SJCRH30 (cell line): ENCODE measurements around the gene LGALS7B. TPM values are rescaled to one million over a fixed set of nuclear protein-coding genes. Genes with fewer than 3 reads are reported as not detected.
A peak's percentile ranks its signal among the peaks of the same experiment; 100 is the strongest.
"Not testable (repeated sequence)": the region's sequence is repeated elsewhere in the genome, so short reads cannot be mapped to it uniquely, and the experiment has no call there.

Experiments
- DNase-seq, 2 experiments: peaks; one replicate each; pipeline ENCODE4 v3.0.0-alpha.2; 2015 to 2020
- H3K27ac ChIP-seq: fragments of 250-450 bp; sonication (Bioruptor Pico); 2 replicates; pipeline ENCODE4 v1.5.1; 2020; ENCODE audit warnings: mild to moderate bottlenecking, moderate library complexity
- H3K27me3 ChIP-seq: fragments of 250-450 bp; sonication (Bioruptor Pico); 2 replicates; pipeline ENCODE4 v1.5.1; 2020; ENCODE audit warnings: mild to moderate bottlenecking, moderate library complexity
- H3K36me3 ChIP-seq: fragments of 250-450 bp; sonication (Bioruptor Pico); 2 replicates; pipeline ENCODE4 v1.5.1; 2020; ENCODE audit warnings: mild to moderate bottlenecking, moderate library complexity
- H3K4me1 ChIP-seq: fragments of 250-450 bp; sonication (Bioruptor Pico); 2 replicates; pipeline ENCODE4 v1.5.1; 2020; ENCODE audit warnings: mild to moderate bottlenecking, moderate library complexity
- H3K4me3 ChIP-seq: fragments of 250-450 bp; sonication (Bioruptor Pico); 2 replicates; pipeline ENCODE4 v1.5.1; 2020; ENCODE audit warnings: mild to moderate bottlenecking, moderate library complexity
- H3K9me3 ChIP-seq: fragments of 250-450 bp; sonication (Bioruptor Pico); replicated peaks from 2 replicates; pipeline ENCODE4 v1.5.1; 2020; ENCODE audit warnings: mild to moderate bottlenecking, moderate library complexity
- total RNA-seq: library from RNA; depleted of rRNA; stranded (reverse); fragments of >200 nt; shearing (Covaris generic); gene quantifications from 2 replicates; pipeline ENCODE4 v1.2.3, GENCODE V29; 2014; rRNA removed

The LGALS7B gene
- total RNA-seq: not detected in 2 replicates

- Histone ChIP-seq H3K4me1 (no peaks in the 10 kb centered on the region), H3K4me3 (peak within 1 kb of the TSS; percentile 26), H3K27me3 (no peaks in the 10 kb centered on the region), H3K9me3 (no peaks in the 10 kb centered on the region), H3K36me3 (no peaks in the 10 kb centered on the region), H3K27ac (no peak within 1 kb of the TSS)
- DNase-seq: peak in 1 of 2 experiments; percentile 31
These were observed at the start of gene LGALS7B for GRCh38 chr19:38788478-38789243. Gene LGALS7B, plus strand, starts transcription at chr19:38789200. Its CDS starts 27 bp downstream, at chr19:38789227.

GRCh38 chr19:38739440-38740256 is 49.4 kb upstream of the LGALS7B start:
- Histone ChIP-seq H3K27ac (no peak overlapping the region), H3K9me3 (no peaks in the 10 kb centered on the region), H3K4me1 (peaks cover 4% of the 10 kb centered on the region), H3K27me3 (no peaks in the 10 kb centered on the region), H3K36me3 (no peaks in the 10 kb centered on the region), H3K4me3 (no peak overlapping the region)
- no peak for DNase-seq

GRCh38 chr19:38740257-38740592 is 48.8 kb upstream of the LGALS7B start:
- Histone ChIP-seq H3K27me3 (no peaks in the 10 kb centered on the region), H3K9me3 (no peaks in the 10 kb centered on the region), H3K4me1 (no peaks in the 10 kb centered on the region; the same call in 1 of the 2 replicates), H3K4me3 (no peak overlapping the region), H3K27ac (no peak overlapping the region), H3K36me3 (no peaks in the 10 kb centered on the region)
- no peak for DNase-seq

- Histone ChIP-seq H3K4me1 (no peaks in the 10 kb centered on the region), H3K9me3 (no peaks in the 10 kb centered on the region), H3K27ac (no peak overlapping the region), H3K4me3 (no peak overlapping the region), H3K36me3 (no peaks in the 10 kb centered on the region), H3K27me3 (no peaks in the 10 kb centered on the region)
- DNase-seq: no peak
These were observed 48.1 kb upstream of the LGALS7B start for GRCh38 chr19:38740932-38741331.

GRCh38 chr19:38741670-38742069 is 47.3 kb upstream of the LGALS7B start:
- H3K4me3 ChIP-seq: no peak overlapping the region
- no peaks in the 10 kb centered on the region for H3K27me3 ChIP-seq
- H3K36me3 ChIP-seq: no peaks in the 10 kb centered on the region
- H3K9me3 ChIP-seq: no peaks in the 10 kb centered on the region
- H3K27ac ChIP-seq: no peak overlapping the region
- H3K4me1 ChIP-seq: no peaks in the 10 kb centered on the region
- DNase-seq: peak in 1 of 2 experiments; percentile 3

- no peak overlapping the region for H3K27ac ChIP-seq
- no peaks in the 10 kb centered on the region for H3K36me3 ChIP-seq
- H3K4me3 ChIP-seq: no peak overlapping the region
- H3K4me1 ChIP-seq: no peaks in the 10 kb centered on the region
- no peaks in the 10 kb centered on the region for H3K27me3 ChIP-seq
- no peak for DNase-seq
- H3K9me3 ChIP-seq: no peaks in the 10 kb centered on the region
These were observed 46.7 kb upstream of the LGALS7B start for GRCh38 chr19:38742296-38742695.

- H3K9me3 ChIP-seq: no peaks in the 10 kb centered on the region
- no peak for DNase-seq
- no peaks in the 10 kb centered on the region for H3K4me1 ChIP-seq
- H3K36me3 ChIP-seq: no peaks in the 10 kb centered on the region
- no peak overlapping the region for H3K4me3 ChIP-seq
- H3K27ac ChIP-seq: no peak overlapping the region
- no peaks in the 10 kb centered on the region for H3K27me3 ChIP-seq
These were observed 46.1 kb upstream of the LGALS7B start for GRCh38 chr19:38742906-38743305.

- H3K4me3 ChIP-seq: no peak overlapping the region
- no peaks in the 10 kb centered on the region for H3K9me3 ChIP-seq
- DNase-seq: peak in 1 of 2 experiments; percentile 5
- no peaks in the 10 kb centered on the region for H3K27me3 ChIP-seq
- no peaks in the 10 kb centered on the region for H3K4me1 ChIP-seq
- H3K27ac ChIP-seq: no peak overlapping the region
- no peaks in the 10 kb centered on the region for H3K36me3 ChIP-seq
These were observed 45.4 kb upstream of the LGALS7B start for GRCh38 chr19:38743394-38744297.

- H3K27ac ChIP-seq: no peak within 1 kb of the TSS
- no peak within 1 kb of the TSS for H3K4me3 ChIP-seq
- H3K27me3 ChIP-seq: no peaks in the 10 kb centered on the region
- H3K4me1 ChIP-seq: no peaks in the 10 kb centered on the region
- no peak for DNase-seq
- H3K9me3 ChIP-seq: no peaks in the 10 kb centered on the region
- no peaks in the 10 kb centered on the region for H3K36me3 ChIP-seq
These were observed 44.7 kb upstream of the LGALS7B start, which contains the start of gene CAPN12 for GRCh38 chr19:38744298-38744681. Gene CAPN12, minus strand, starts transcription at chr19:38744474. Its CDS starts 309 bp downstream, at chr19:38744165.

- Histone ChIP-seq H3K36me3 (no peaks in the 10 kb centered on the region), H3K4me3 (no peak overlapping the region), H3K4me1 (no peaks in the 10 kb centered on the region), H3K9me3 (no peaks in the 10 kb centered on the region), H3K27me3 (no peaks in the 10 kb centered on the region), H3K27ac (no peak overlapping the region)
- no peak for DNase-seq
These were observed 44.1 kb upstream of the LGALS7B start for GRCh38 chr19:38744874-38745273.

- Histone ChIP-seq H3K4me1 (no peaks in the 10 kb centered on the region), H3K27me3 (no peaks in the 10 kb centered on the region), H3K27ac (no peak overlapping the region), H3K9me3 (no peaks in the 10 kb centered on the region), H3K36me3 (no peaks in the 10 kb centered on the region), H3K4me3 (no peak overlapping the region)
- DNase-seq: peak in 1 of 2 experiments; percentile 8
These were observed 43.7 kb upstream of the LGALS7B start for GRCh38 chr19:38745316-38745715.

GRCh38 chr19:38753783-38754182 is 35.2 kb upstream of the LGALS7B start:
- H3K27me3 ChIP-seq, H3K27ac ChIP-seq, H3K9me3 ChIP-seq, H3K4me3 ChIP-seq, H3K36me3 ChIP-seq, H3K4me1 ChIP-seq, DNase-seq: not testable (repeated sequence)

GRCh38 chr19:38754196-38754595 is 34.8 kb upstream of the LGALS7B start:
- not testable (repeated sequence) for H3K4me1 ChIP-seq, H3K4me3 ChIP-seq, H3K27ac ChIP-seq, H3K9me3 ChIP-seq, DNase-seq, H3K27me3 ChIP-seq, H3K36me3 ChIP-seq

- Histone ChIP-seq H3K9me3 (no peaks in the 10 kb centered on the region), H3K4me1 (no peaks in the 10 kb centered on the region), H3K36me3 (no peaks in the 10 kb centered on the region), H3K27me3 (no peaks in the 10 kb centered on the region), H3K4me3 (no peak overlapping the region), H3K27ac (no peak overlapping the region)
- DNase-seq: no peak
These were observed 29.4 kb upstream of the LGALS7B start for GRCh38 chr19:38759590-38760003.
